OCI-LY7 (cell line): ENCODE results near the gene CYTH3.

Source experiments
- CTCF ChIP-seq: fragments of 200-600 bp; sonication (generic); conservative IDR thresholded peaks from 2 replicates; pipeline ENCODE4 v1.5.1; 2014; ENCODE audit warnings: mild to moderate bottlenecking, antibody characterized with exemption, low read length, moderate library complexity, mixed read lengths
- EZH2phosphoT487 ChIP-seq: fragments of 200-600 bp; sonication (generic); IDR thresholded peaks from 2 replicates; pipeline ENCODE4 v1.6.1; 2018; ENCODE audit warnings: low read depth, borderline replicate concordance, mild to moderate bottlenecking, mixed run types, antibody characterized with exemption, low read length, moderate library complexity, mixed read lengths

- TF ChIP-seq CTCF (no peak), EZH2phosphoT487 (no peak)
Observed at GRCh38 chr7:6169805-6170520, 102.5 kb downstream of the CYTH3 start.
